ENCODE results near the gene SCAMP4.
"Not testable (repeated sequence)": the region's sequence is repeated elsewhere in the genome, so short reads cannot be mapped to it uniquely, and the experiment has no call there.

SCAMP4 gene

DNA sequence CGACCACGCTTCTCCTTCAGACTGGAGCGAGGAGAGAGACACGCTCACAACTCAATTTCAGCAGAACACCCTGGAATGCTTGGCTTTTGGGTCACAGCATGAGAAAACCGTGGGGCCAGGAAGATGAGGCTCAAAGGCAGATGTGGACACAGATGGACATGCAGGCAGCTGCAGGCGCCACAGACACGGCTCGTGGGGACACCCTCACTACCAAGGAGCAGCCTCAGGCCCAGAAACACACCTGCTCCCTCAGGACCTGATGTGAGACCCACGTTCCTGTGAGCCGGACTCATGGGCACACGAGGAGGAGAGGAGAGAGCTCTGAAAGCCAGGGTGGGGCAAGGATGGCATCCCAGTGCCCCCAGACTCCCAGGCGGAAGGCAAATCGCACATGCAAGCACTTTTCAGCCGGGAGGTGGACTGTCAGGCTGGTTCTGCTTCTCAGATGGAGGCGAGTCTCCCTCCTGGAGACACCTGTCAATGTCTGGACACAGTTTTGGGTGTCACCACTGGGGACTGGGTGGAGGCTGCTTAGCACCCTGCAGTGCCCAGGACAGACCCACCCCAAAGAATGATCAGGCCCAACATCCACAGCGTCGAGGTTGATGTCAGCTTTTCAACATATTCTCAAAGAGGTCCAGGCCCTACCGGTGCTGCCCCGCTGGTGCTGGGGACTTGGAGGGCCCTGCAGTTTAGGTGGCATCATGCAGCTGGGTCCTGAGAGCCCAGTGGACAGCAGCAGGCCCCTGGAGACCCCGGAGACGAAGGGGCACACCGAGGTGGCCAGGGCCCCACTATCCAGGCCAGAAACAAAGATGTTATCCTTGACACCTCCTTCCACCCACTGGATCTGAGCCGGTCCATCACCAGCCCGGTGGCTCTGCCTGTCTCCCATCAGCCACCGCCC, 22.2 kb upstream of the SCAMP4 start:
- no peak for DNase-seq (ENCODE audit: low spot score)

DNA sequence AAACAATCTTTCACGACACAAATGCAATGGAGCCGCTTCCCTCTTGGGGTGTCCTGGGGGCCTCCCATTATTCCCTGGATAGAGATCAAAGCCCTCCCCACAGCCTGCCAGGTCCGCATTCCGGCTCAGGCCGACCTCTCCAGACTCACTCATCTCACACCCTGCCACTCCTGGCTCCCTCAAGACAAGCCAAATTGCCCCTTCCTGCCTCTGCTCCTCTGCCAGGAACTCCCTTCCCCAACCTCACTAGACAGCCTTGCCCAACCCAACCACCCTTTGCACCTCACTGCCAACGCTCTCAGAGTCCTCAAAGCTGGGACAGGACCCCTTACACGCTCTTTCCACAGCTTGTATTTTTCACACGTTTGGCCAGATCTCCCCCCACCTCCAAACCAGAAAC, 21.4 kb upstream of the SCAMP4 start:
- no peak for DNase-seq (ENCODE audit: low spot score)

DNA sequence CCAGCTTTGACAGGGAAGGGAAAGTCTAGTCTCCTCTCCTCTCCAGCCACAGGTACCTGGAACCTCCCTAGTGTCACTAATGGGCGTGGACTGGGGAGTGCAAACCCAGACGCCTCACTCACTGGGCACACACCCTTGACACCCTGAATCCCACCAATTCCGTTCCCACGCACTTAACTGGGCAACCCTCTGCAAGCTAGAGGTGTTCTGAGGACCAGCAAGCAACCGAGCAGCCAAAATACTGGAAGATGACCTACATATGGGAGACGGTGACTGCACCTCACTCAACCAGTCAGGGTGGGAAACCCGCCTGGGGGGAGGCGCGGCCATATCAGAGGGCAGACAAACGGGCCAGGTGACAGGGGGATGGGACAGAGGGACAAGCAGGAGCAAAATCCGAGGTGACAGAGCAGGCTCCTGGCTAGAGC, 20.9 kb upstream of the SCAMP4 start:
- no peak for DNase-seq (ENCODE audit: low spot score)

DNA sequence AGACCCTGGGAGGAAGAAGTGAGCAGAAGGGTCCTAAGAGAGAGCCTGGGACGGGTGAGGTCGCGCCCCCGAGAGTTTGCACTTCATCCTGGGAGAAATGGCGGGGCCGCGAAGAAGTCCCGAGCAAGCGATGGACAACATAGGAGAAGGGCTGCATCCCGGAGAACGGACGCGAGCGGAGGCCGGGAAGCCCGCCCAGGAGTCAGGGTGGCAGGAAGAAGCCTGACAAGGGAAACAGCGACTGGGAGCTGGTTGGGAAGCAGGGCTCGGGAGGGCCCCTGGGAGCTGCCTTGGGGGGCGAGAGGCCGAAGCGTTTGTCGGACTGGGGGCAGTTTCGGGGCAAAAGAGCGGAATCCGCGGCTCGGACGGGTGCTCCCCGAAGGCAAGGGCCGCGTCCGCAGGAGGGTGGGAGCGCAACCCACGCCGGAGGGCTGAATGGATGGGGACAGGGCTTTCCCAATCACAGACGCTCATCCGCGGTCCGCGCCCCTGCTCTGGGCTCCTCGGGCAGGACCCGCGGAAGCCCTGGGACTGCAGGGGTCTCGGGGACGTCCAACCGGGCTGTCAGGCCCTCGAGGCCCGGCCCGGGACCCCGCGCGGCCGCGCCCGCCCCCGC, 20.4 kb upstream of the SCAMP4 start:
- no peak for DNase-seq (ENCODE audit: low spot score)

DNA sequence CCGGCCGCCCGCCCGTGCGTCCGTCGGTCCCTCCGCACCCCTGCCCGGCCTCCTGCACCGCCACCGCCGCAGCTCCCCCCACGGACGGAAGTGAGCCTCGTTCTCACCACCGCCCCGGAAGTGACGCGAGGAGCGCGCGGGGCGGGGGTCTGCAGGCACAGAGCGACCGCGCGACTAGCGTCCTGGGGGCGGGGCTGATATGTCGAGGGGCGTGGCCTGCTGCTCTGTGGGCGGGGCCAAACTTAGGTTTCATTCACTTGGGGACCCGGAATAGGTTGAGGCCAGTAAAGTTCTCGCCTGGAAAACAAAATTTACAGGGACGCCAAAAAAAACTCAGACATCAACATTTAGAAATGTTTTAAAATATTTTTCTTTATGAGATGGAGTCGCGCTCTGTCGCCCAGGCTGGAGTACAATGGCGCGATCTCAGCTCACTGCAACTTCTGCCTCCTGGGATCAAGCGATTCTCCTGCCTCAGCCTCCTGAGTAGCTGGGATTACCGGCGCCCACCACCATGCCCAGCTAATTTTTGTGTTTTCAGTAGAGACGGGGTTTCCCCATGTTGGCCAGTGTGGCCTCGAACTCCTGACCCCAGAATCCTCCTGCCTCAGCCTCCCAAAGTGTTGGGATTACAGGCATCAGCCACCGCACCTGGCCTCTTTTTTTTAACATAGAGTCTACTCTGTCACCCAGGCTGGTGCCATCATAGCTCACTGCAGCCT, 19.6 kb upstream of the SCAMP4 start, which contains the start of gene ABHD17A:
TSS of gene ABHD17A (minus strand) at position 99 of the 722 bp plus-strand sequence. CDS start 3,930 bp downstream, outside the sequence.
- peak; percentile 77 for DNase-seq (ENCODE audit: low spot score)

DNA sequence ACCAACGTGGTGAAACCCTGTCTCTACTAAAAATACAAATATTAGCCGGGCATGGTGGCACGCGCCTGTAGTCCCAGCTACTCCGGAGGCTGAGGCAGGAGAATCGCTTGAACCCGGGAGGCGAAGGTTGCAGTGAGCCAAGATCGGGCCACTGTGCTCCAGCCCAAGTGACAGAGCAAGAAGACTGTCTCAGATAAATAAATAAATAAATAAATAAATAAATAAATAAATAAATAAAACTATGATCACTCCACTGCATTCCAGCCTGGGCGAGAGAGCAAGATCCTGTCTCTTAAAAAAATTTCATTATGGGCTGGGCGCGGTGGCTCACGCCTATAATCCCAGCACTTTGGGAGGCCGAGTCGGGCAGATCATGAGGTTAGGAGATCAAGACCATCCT, 18.8 kb upstream of the SCAMP4 start:
- not testable (repeated sequence) for DNase-seq (ENCODE audit: low spot score)

DNA sequence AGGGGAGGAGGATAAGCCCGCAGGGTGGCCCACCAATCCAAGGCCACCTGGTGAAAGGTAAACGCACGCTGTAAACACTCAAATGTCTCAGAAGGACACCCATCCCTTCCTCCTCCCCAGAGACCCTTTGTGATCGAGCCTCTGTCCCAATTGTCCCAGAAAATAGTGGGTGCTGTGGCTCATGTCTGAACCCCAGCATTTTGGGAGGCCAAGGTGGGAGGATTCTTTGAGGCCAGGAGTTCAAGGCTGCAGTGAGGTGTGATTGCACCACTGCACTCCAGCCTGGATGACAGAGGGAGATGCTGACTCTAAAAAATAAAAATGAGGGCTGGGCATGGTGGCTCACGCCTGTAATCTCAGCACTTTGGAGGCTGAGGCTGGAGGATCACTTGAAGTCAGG, 16.8 kb upstream of the SCAMP4 start:
- no peak for DNase-seq (ENCODE audit: low spot score)

DNA sequence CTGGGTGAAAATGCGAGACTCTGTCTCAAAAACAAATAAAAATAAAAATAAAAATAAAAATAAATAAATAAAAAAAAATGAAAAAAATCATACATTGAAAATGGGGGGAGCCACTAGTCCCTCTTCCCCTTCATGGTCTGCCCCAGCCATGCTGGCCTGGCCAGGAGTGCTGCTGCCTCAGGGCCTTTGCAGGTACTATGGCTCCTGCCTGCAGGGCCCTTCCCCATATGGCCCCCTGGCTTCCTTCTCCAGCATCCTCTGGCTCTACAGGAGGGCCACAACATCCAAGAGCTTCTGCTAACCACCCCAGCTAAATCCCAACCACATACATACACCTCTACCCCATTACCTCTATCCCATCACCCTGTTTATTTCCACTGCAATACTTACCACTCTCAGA, 15.3 kb upstream of the SCAMP4 start:
- DNase-seq (ENCODE audit: low spot score): no peak

DNA sequence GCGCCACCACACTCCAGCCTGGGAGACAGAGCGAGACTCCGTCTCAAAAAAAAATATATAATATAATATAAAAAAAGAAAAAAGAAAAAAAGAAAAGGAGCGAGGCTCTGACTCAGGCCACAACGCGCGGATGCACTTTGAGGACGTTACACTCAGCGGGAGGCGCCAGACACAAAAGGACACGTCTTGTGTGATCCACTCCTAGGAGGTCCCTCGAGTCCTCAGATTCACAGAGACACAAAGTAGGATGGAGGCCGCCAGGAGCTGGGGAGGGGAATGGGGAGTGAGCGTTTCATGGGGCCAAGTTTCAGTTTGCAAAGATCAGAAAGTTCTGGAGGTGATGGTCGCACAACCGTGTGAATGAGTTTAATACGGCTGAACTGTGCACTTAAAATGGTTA, 11.4 kb upstream of the SCAMP4 start:
- no peak for DNase-seq (ENCODE audit: low spot score)

DNA sequence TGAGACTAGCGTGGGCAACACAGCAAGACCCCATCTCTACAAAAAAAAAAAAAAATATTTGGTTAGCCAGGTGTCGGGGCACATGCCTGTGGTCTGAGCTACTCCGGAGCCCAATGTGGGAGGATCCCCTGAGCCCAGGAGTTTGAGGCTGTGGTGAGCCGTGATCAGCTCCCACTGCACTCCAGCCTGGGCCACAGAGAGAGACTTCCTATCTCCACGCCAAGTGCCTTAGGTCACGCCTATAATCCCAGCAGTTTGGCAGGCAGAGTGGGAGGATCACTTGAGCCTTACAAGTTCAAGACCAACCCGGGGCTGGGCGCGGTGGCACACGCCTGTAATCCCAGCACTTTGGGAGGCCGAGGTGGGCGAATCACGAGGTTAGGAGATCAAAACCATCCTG, 8.7 kb upstream of the SCAMP4 start:
- DNase-seq (ENCODE audit: low spot score): no peak

DNA sequence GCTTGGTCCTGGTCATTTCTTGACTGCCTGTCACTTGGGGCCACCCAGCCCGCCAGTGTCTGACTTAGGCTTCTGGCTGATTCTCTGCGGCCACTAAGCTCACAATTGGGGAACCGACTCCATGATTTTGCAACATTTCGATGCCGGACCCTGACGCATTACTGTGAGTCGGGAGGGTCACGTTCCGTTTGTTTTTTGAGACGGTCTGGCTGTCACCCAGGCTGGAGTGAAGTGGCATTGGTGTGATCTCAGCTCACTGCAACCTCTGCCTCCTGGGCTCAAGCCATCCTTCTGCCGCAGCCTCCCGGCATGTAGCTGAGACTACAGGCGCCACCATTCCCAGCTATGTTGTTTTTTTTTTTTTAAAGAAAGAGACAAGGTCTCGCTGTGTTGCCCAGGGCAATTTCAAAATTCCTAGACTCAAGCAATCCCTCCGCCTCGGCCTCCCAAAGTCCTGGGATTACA, 3.2 kb upstream of the SCAMP4 start:
- DNase-seq (ENCODE audit: low spot score): no peak

DNA sequence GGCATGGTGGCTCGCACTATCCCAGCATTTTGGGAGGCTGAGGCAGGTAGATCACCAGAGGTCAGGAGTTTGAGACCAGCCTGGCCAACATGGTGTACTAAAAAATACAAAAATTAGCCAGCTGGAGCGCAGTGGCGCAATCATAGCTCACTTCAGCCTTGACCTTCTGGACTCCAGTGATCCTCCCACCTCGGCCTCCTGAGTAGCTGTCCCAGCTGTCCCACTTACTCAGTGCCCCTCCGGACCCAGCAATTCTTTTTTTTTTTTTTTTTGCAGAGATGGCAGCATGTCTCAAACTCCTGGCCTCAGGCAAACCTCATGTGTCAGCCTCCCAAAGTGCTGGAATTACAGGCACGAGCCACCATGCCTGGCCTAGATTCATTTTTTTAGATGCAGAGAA, 2.3 kb upstream of the SCAMP4 start:
- no peak for DNase-seq (ENCODE audit: low spot score)

DNA sequence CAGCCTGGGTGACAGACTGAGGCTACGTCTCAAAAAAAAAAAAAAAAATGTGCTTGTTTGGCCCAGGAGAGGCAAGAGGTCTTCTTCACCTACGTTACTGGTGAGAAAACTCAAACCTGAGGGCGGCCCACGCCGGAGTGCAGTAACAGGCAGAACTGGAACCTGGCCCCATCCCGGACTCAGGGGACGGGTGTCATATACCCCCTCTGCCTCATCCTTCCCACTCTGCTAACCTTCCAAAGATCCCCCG, 414 bp upstream of the SCAMP4 start:
- DNase-seq (ENCODE audit: low spot score): no peak

DNA sequence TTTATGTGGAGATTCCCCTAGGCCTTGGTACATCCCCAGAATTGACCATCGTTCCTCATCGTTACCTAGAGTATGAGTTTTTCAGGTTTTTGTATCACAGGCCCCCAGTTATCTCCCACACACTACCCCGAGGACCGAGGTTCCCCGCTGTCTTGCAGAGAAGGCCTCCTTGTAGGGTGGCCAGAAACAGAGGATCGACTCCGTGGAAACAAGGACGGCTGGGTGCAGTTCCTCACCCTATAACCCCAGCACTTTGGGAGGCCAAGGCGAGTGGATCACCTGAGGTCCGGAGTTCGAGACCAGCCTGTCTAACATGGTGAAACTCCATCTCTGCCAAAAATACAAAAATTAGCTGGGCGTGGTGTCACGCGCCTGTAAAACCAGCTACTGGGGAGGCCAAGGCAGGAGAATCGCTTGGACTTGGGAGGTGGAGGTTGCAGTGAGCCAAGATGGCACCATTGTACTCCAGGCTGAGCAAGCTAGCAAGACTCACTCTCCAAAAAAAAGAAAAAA, 720 bp downstream of the SCAMP4 start:
- no peak for DNase-seq (ENCODE audit: low spot score)

DNA sequence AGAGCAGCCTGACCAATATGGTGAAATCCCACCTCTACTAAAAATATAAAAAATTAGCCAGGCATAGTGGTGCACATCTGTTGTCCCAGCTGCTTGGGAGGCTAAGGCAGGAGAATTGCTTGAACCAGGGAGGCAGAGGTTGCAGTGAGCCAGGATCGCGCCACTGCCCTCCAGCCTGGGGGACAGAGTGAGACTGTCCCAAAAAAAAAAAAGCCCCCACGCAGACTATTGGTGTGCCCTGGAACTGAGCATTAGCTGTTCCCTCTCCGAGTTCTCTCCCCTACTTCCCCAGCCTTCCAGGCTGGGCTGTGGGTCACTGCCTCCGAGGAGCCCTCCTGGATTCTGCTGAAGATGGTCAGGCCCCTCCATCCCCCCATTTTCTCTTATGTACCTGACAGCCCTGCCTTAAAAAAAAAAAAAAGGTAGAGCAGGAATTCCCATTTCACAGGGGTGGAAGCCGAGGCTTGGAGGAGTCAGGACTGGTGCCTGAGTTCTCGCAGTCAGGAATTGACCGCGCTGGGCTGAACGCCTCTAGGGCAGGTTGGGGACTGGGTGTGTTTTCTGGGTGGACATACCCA, 1.9 kb downstream of the SCAMP4 start:
- DNase-seq (ENCODE audit: low spot score): no peak

DNA sequence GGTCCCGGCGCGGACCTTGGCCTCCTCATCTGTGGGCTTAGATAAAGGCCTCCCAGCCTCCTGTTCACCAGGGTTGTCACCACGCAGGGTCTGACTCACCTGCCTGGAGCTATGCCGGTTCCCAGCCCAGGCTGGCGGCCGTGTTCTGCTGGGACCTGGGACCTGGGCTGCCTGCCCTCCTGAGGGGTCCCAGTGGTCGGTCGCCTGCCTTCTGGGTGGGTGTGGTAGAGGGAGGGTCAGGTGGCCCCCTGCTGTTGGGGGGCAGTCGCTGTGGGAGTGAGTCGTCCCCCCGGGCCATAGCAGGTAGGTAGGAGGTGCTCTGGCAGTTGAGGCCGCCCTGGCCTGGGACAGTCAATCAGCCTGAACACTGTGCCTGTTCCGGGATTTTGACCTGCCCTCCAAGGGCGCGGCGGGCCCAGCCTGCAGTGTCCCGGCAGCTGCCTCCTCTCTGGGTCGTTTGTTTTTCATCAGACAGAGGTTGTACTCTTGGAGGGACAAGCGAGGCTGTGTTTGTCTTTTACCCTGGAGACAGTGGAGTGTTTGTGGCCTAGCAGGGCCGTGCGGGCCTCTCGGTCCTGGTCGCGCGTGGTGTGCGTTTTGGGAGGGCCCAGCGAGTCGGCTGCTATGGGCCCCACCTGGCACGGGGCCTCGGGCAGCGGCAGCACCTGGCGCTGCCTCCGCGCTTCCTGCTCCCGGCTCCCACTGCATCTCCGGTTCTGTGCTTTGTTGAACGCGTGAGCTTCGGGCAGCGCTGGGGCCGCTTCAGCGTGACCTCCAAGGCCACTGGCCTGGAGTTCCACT, 2.6 kb downstream of the SCAMP4 start:
- DNase-seq (ENCODE audit: low spot score): peak; percentile 26

DNA sequence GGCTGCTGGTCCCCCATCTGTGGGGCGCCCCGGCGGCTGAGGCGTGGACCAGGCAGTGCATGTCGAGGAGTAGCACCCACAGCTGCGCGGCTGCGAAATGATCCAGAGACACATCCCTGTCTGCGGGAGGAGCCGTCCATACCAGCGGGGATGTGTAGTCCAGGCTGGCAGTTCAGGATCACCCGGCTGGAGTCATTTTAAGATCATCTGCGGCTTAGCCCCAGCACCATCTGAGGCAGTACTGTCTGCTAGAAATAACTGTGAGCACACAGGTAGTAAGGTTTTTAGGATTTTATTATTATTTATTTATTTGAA, 3.1 kb downstream of the SCAMP4 start:
- DNase-seq (ENCODE audit: low spot score): no peak

DNA sequence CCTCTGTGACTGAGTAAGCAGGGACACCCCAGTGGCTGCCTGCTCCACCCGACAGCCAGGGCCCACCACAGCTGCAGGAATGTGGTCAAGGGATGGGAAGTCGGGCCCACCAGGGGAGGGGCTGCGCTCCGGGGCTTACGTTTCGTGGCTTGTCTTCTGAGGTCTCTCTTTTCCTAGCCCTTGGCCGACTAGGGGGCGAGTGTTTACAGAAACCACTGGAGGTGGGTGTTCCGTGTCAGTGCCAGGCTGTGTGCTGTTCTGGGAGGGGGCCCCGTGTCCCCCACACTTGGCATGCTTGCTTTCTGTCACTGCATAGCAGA, 4.5 kb downstream of the SCAMP4 start:
- DNase-seq (ENCODE audit: low spot score): no peak

DNA sequence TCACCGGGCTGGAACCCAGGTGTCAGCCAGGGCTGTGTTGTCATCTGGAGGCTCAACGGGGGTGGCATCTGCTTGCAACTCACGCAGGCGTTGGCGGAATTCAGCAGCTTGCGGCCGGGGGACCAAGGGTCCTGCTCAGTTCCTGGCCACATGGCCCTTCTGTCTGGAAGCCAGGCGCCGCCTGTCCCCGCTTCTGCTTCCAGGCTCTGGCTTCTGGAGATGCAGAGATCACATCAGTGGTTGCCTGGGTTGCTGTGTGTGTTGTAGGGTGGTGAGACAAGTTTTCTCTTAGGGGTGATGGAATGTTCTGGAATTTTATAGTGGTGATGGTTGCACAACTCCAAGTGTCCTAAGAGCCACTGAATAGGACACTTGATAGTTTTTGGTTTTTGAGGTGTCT, 5.0 kb downstream of the SCAMP4 start:
- no peak for DNase-seq (ENCODE audit: low spot score)

DNA sequence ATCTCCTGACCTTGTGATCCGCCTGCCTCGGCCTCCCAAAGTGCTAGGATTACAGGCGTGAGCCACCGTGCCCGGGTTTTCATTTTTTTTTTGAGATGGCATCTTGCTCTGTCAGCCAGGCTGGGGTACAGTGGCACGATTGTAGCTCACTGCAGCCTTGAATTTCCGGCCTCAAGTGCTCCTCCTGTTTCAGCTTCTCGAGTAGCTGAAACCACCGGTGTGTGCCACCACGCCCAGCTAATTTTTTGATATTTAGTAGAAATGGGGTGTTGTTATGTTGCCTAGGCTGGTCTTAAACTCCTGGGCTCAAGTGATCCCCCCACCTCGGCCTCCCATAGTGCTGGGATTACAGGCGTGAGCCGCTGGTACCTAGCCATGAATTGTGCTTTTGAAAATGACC, 5.9 kb downstream of the SCAMP4 start:
- DNase-seq (ENCODE audit: low spot score): no peak

DNA sequence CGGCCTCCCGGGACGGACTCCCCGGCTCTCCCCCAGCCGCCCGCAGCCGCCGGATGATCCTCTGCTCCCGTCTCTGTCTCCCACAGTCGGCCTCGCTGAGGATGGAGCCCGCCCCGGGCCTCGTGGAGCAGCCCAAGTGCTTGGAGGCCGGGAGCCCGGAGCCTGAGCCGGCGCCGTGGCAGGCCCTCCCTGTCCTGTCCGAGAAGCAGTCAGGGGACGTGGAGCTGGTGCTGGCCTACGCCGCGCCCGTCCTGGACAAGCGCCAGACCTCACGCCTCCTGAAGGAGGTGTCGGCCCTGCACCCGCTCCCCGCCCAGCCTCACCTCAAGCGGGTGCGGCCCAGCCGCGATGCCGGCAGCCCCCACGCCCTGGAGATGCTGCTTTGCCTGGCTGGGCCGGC, 6.8 kb downstream of the SCAMP4 start:
- no peak for DNase-seq (ENCODE audit: low spot score)
